Neural cell (in vitro differentiated cells): Measurements from ENCODE around the gene UGGT1. TPM values are rescaled to one million over a fixed set of nuclear protein-coding genes. Genes with fewer than 3 reads are reported as not detected.

Source experiments
- H2AFZ ChIP-seq: fragments of 200-600, 300-800 bp; sonication (generic), shearing (Covaris generic); 2 replicates; pipeline ENCODE4 v1.6.0; 2014; ENCODE audit warnings: low read depth, mild to moderate bottlenecking, antibody characterized with exemption, low read length, moderate library complexity
- H3F3A ChIP-seq: fragments of 200-600 bp; shearing (Covaris generic); 2 replicates; pipeline ENCODE4 v1.6.1; 2016; ENCODE audit warnings: mild to moderate bottlenecking, moderate library complexity, mixed read lengths, antibody characterized with exemption, low read length; ENCODE audit not compliant: insufficient read depth, poor library complexity, severe bottlenecking
- H3K27ac ChIP-seq: fragments of 200-600, 300-800 bp; sonication (generic), shearing (Covaris generic); 2 replicates; pipeline ENCODE4 v1.5.1; 2014; ENCODE audit warnings: mild to moderate bottlenecking, low read length, moderate library complexity
- H3K27me3 ChIP-seq: fragments of 300-800, 200-600 bp; sonication (generic), shearing (Covaris generic); 2 replicates; pipeline ENCODE4 v1.6.0; 2014; ENCODE audit warnings: mild to moderate bottlenecking, low read depth, low read length, moderate library complexity; ENCODE audit not compliant: insufficient read depth
- H3K36me3 ChIP-seq: fragments of 300-800, 200-600 bp; sonication (generic), shearing (Covaris generic); 2 replicates; pipeline ENCODE4 v1.5.1; 2014; ENCODE audit warnings: mild to moderate bottlenecking, antibody characterized with exemption, low read length, moderate library complexity; ENCODE audit not compliant: insufficient read depth
- H3K4me2 ChIP-seq: fragments of 300-800, 200-600 bp; sonication (generic), shearing (Covaris generic); 2 replicates; pipeline ENCODE4 v1.6.0; 2014; ENCODE audit warnings: mild to moderate bottlenecking, low read length
- H3K4me3 ChIP-seq: fragments of 300-800, 200-600 bp; sonication (generic), shearing (Covaris generic); 2 replicates; pipeline ENCODE4 v1.5.1; 2014; ENCODE audit warnings: mild to moderate bottlenecking, low read length, moderate library complexity
- H3K79me2 ChIP-seq: fragments of 200-600 bp; shearing (Covaris generic); replicated peaks from 2 replicates; pipeline ENCODE4 v1.6.0; 2014; ENCODE audit warnings: mild to moderate bottlenecking, low read length, moderate library complexity; ENCODE audit not compliant: insufficient read depth
- H3K9ac ChIP-seq: fragments of 300-800, 200-600 bp; sonication (generic), shearing (Covaris generic); 2 replicates; pipeline ENCODE4 v1.6.1; 2016; ENCODE audit warnings: mild to moderate bottlenecking, low read length, mixed read lengths
- H3K9me2 ChIP-seq: fragments of 200-600 bp; shearing (Covaris generic); 2 replicates; pipeline ENCODE4 v1.6.1; 2016; ENCODE audit warnings: mild to moderate bottlenecking, low read length, mixed read lengths; ENCODE audit not compliant: insufficient read depth
- H3K9me3 ChIP-seq: fragments of 200-600, 300-800 bp; sonication (generic), shearing (Covaris generic); 2 replicates; pipeline ENCODE4 v1.6.1; 2016; ENCODE audit warnings: mild to moderate bottlenecking, mixed run types, low read length, moderate library complexity, mixed read lengths
- H4K20me1 ChIP-seq: fragments of 200-600 bp; shearing (Covaris generic); 2 replicates; pipeline ENCODE4 v1.6.1; 2016; ENCODE audit warnings: mild to moderate bottlenecking, mixed run types; ENCODE audit not compliant: insufficient read depth
- CTCF ChIP-seq: fragments of 450-650 bp; IDR thresholded peaks from 2 replicates; pipeline ENCODE4 v1.5.1; 2014; ENCODE audit warnings: antibody characterized with exemption, mild to moderate bottlenecking, moderate library complexity; ENCODE audit not compliant: poor library complexity, severe bottlenecking
- EP300 ChIP-seq: fragments of 450-650 bp; conservative IDR thresholded peaks from 2 replicates; pipeline ENCODE4 v1.6.1; 2014; ENCODE audit warnings: antibody characterized with exemption, mild to moderate bottlenecking, moderate library complexity; ENCODE audit not compliant: poor library complexity, severe bottlenecking
- EZH2 ChIP-seq: fragments of 200-600, 300-800 bp; shearing (Covaris generic), sonication (generic); IDR thresholded peaks from 2 replicates; pipeline ENCODE4 v1.6.1; 2014; ENCODE audit warnings: antibody characterized with exemption, low read length, borderline replicate concordance, mild to moderate bottlenecking; ENCODE audit not compliant: insufficient read depth, poor library complexity, severe bottlenecking
- MXI1 ChIP-seq: fragments of 450-650 bp; conservative IDR thresholded peaks from 2 replicates; pipeline ENCODE4 v1.6.1; 2014; ENCODE audit warnings: antibody characterized with exemption, mild to moderate bottlenecking; ENCODE audit not compliant: poor library complexity, severe bottlenecking
- POLR2AphosphoS5 ChIP-seq: IDR thresholded peaks from 2 replicates; pipeline ENCODE4 v1.6.1; 2012
- RAD21 ChIP-seq: fragments of 450-650 bp; conservative IDR thresholded peaks from 2 replicates; pipeline ENCODE4 v1.6.1; 2014; ENCODE audit warnings: antibody characterized with exemption, mild to moderate bottlenecking, moderate library complexity
- REST ChIP-seq: IDR thresholded peaks from 2 replicates; pipeline ENCODE4 v1.6.1; 2012; ENCODE audit warnings: borderline replicate concordance
- SMC3 ChIP-seq: fragments of 450-650 bp; conservative IDR thresholded peaks from 2 replicates; pipeline ENCODE4 v1.6.1; 2014; ENCODE audit warnings: antibody characterized with exemption, mild to moderate bottlenecking, moderate library complexity; ENCODE audit not compliant: poor library complexity
- TAF1 ChIP-seq: IDR thresholded peaks from 2 replicates; pipeline ENCODE4 v1.6.1; 2012; ENCODE audit warnings: low read depth
- polyA minus RNA-seq: library from RNA; depleted of rRNA, polyadenylated mRNA; stranded (reverse); fragments of >200 nt; gene quantifications from 2 replicates; pipeline ENCODE4 v1.2.3, GENCODE V29; 2014
- polyA plus RNA-seq: library from polyadenylated mRNA; depleted of rRNA; stranded (reverse); fragments of >200 nt; gene quantifications from 2 replicates; pipeline ENCODE4 v1.2.3, GENCODE V29; 2014

Gene UGGT1
- 26.3 and 27.4 TPM in 2 replicates for polyA plus RNA-seq
- polyA minus RNA-seq: 76.0 and 85.5 TPM in 2 replicates

GRCh38 chr2:128090945-128091725, at the start of gene UGGT1:
UGGT1 (plus strand) TSS chr2:128091200; CDS start chr2:128091358, 158 bp downstream.
- Histone ChIP-seq H3K9me2 (no peaks in the 10 kb centered on the region), H3K4me3 (peak within 1 kb of the TSS; percentile 95), H3K36me3 (no peaks in the 10 kb centered on the region), H2AFZ (peak within 1 kb of the TSS; percentile 100), H3F3A (no peaks in the 10 kb centered on the region), H3K27me3 (no peaks in the 10 kb centered on the region), H3K9ac (peak within 1 kb of the TSS; percentile 79), H3K9me3 (no peaks in the 10 kb centered on the region), H4K20me1 (no peaks in the 10 kb centered on the region), H3K27ac (peak within 1 kb of the TSS; percentile 80), H3K4me2 (peak within 1 kb of the TSS; percentile 96), H3K79me2 (peaks cover 43% of the 10 kb centered on the region)
- TF ChIP-seq SMC3 (no peak), POLR2AphosphoS5 (peak; percentile 93), TAF1 (peak; percentile 78), REST (peak; percentile 59), EP300 (peak; percentile 47), EZH2 (no peak), RAD21 (no peak), CTCF (no peak), MXI1 (peak; percentile 97)

GRCh38 chr2:128041561-128041960, 49.4 kb upstream of the UGGT1 start:
- Histone ChIP-seq H3K27ac (no peak overlapping the region), H3K4me2 (no peak overlapping the region), H3K9me2 (no peaks in the 10 kb centered on the region), H3K4me3 (no peak overlapping the region), H3K36me3 (no peaks in the 10 kb centered on the region), H3K27me3 (no peaks in the 10 kb centered on the region), H3K9ac (no peak overlapping the region), H4K20me1 (no peaks in the 10 kb centered on the region), H3K79me2 (no peaks in the 10 kb centered on the region), H3F3A (no peaks in the 10 kb centered on the region), H3K9me3 (no peaks in the 10 kb centered on the region), H2AFZ (no peak overlapping the region)
- TF ChIP-seq RAD21 (no peak), CTCF (no peak), MXI1 (no peak), EP300 (no peak), EZH2 (no peak), SMC3 (no peak), POLR2AphosphoS5 (no peak), TAF1 (no peak), REST (no peak)
